A549 (cell line): ENCODE data around the gene CELF4. TPM values are rescaled to one million over a fixed set of nuclear protein-coding genes. Genes with fewer than 3 reads are reported as not detected.

Source experiments
- ATAC-seq, 2 experiments: fragments of 200-7000 bp in 1 of 2; fragments of >200 bp in 1 of 2; cut with Nextera tagmentation in 1 of 2; cut with Tn5 transposase in 1 of 2; 3 replicates each; pipeline versions ENCODE4 v1.8.0 to v1.9.1; 2018 to 2020; ENCODE audit warnings: mild to moderate bottlenecking in 1 of 2, moderate library complexity in 1 of 2
- CTCF ChIA-PET: fragments of 300-600 bp; sonication (Branson Sonifier 250); formaldehyde crosslinking; extraction: SDS; loops from one replicate; lab custom pipeline; 2021; ENCODE audit warnings: antibody characterized with exemption, inconsistent platforms; lab: Yijun Ruan, JAX
- POLR2A ChIA-PET: fragments of 350-600 bp; formaldehyde crosslinking; extraction: SDS; loops from one replicate; lab custom pipeline; 2021; ENCODE audit warnings: antibody characterized with exemption, inconsistent platforms; lab: Yijun Ruan, JAX
- DNase-seq, 2 experiments: peaks; one replicate each; pipeline versions ENCODE4 v3.0.0 to v3.0.0-alpha.2; 2011 to 2016; ENCODE audit warnings: low read depth in 1 of 2, low spot score in 1 of 2
- FAIRE-seq: peaks from 2 replicates; lab custom pipeline; 2011; peaks lifted over from hg19 to GRCh38; lab: Jason Lieb, UNC
- H3K27ac ChIP-seq, 2 experiments: fragments of >200 bp; sonication (Bioruptor Twin); formaldehyde crosslinking; 3 replicates each; pipeline ENCODE4 v1.5.1; 2016 to 2017
- H3K4me1 ChIP-seq: fragments of >200 bp; sonication (Bioruptor Twin); formaldehyde crosslinking; 3 replicates; pipeline ENCODE4 v1.6.1; 2016
- H3K4me2 ChIP-seq: fragments of >200 bp; sonication (Bioruptor Twin); formaldehyde crosslinking; 3 replicates; pipeline ENCODE4 v1.6.1; 2016
- H3K4me3 ChIP-seq: fragments of >200 bp; sonication (Bioruptor Twin); formaldehyde crosslinking; 3 replicates; pipeline ENCODE4 v1.5.1; 2016
- H3K9me3 ChIP-seq: fragments of >200 bp; sonication (Bioruptor Twin); formaldehyde crosslinking; 3 replicates; pipeline ENCODE4 v1.6.1; 2016
- BHLHE40 ChIP-seq: IDR thresholded peaks from 2 replicates; pipeline ENCODE4 v1.6.1; 2012; ENCODE audit warnings: low read depth, low read length, inconsistent platforms
- CBX8 ChIP-seq: fragments of 200-600 bp; sonication (generic); IDR thresholded peaks from 2 replicates; pipeline ENCODE4 v1.6.1; 2016
- CHD4 ChIP-seq: fragments of 200-600 bp; sonication (generic); IDR thresholded peaks from 2 replicates; pipeline ENCODE4 v1.6.1; 2016; ENCODE audit warnings: antibody characterized with exemption, mild to moderate bottlenecking, borderline replicate concordance
- CTCF ChIP-seq: fragments of >200 bp; sonication (Bioruptor Twin); formaldehyde crosslinking; IDR thresholded peaks from 3 replicates; pipeline ENCODE4 v1.5.1; 2016
- ESRRA ChIP-seq: fragments of 150-350 bp; IDR thresholded peaks from 2 replicates; pipeline ENCODE4 v1.6.1; 2014; ENCODE audit warnings: mild to moderate bottlenecking, low read length, borderline replicate concordance
- FOXS1 ChIP-seq: fragments of 250-450 bp; sonication (Bioruptor Pico); IDR thresholded peaks from 2 replicates; pipeline ENCODE4 v1.5.0; 2020; ENCODE audit warnings: mild to moderate bottlenecking, moderate library complexity
- GATA3 ChIP-seq: IDR thresholded peaks from 2 replicates; pipeline ENCODE4 v1.6.1; 2012; ENCODE audit warnings: borderline replicate concordance
- HDAC2 ChIP-seq: fragments of 200-600 bp; sonication (generic); IDR thresholded peaks from 2 replicates; pipeline ENCODE4 v1.6.1; 2016
- HOXA7 ChIP-seq: fragments of 250-450 bp; sonication (Bioruptor Pico); IDR thresholded peaks from 2 replicates; pipeline ENCODE4 v1.5.0; 2020; ENCODE audit warnings: mild to moderate bottlenecking, moderate library complexity
- HOXB5 ChIP-seq: fragments of 250-450 bp; sonication (Bioruptor Pico); IDR thresholded peaks from 2 replicates; pipeline ENCODE4 v1.5.0; 2020; ENCODE audit warnings: mild to moderate bottlenecking, moderate library complexity
- JUNB ChIP-seq: fragments of >200 bp; sonication (Bioruptor Twin); formaldehyde crosslinking; IDR thresholded peaks from 2 replicates; pipeline ENCODE4 v1.6.1; 2016
- KDM5A ChIP-seq: fragments of 200-600 bp; sonication (generic); IDR thresholded peaks from 2 replicates; pipeline ENCODE4 v1.6.1; 2016; ENCODE audit warnings: antibody characterized with exemption, mild to moderate bottlenecking
- PBX3 ChIP-seq: IDR thresholded peaks from 2 replicates; pipeline ENCODE4 v1.6.1; 2012
- POLR2AphosphoS2 ChIP-seq: conservative IDR thresholded peaks from 2 replicates; pipeline ENCODE4 v1.6.1; 2012; ENCODE audit warnings: low read length, improper control_type of control experiment, inconsistent platforms
- RAD21 ChIP-seq, 2 experiments: fragments of >200 bp in 1 of 2; sonication (Bioruptor Twin) in 1 of 2; formaldehyde crosslinking in 1 of 2; IDR thresholded peaks in 1 of 2; conservative IDR thresholded peaks in 1 of 2; 2 replicates in 1 of 2; 3 replicates in 1 of 2; pipeline ENCODE4 v1.6.1; 2012 to 2018; ENCODE audit warnings: inconsistent platforms in 1 of 2
- RCOR1 ChIP-seq: fragments of 150-350 bp; IDR thresholded peaks from 2 replicates; pipeline ENCODE4 v1.6.1; 2014; ENCODE audit warnings: antibody characterized with exemption, low read length, low read depth
- RNF2 ChIP-seq: fragments of 200-600 bp; sonication (generic); IDR thresholded peaks from 2 replicates; pipeline ENCODE4 v1.6.1; 2016; ENCODE audit warnings: low read depth, mild to moderate bottlenecking, antibody characterized with exemption, moderate library complexity, borderline replicate concordance
- SREBF2 ChIP-seq: fragments of 450-650 bp; IDR thresholded peaks from 2 replicates; pipeline ENCODE4 v1.6.1; 2014; ENCODE audit warnings: mild to moderate bottlenecking, moderate library complexity
- TP53 ChIP-seq: fragments of 250-450 bp; sonication (Bioruptor Pico); IDR thresholded peaks from 2 replicates; pipeline ENCODE4 v1.5.0; 2021; ENCODE audit warnings: mild to moderate bottlenecking, moderate library complexity
- ZFP36 ChIP-seq: fragments of 450-650 bp; IDR thresholded peaks from 2 replicates; pipeline ENCODE4 v1.6.1; 2014; ENCODE audit warnings: borderline replicate concordance; ENCODE audit not compliant: partially characterized antibody
- ZNF302 ChIP-seq: fragments of 250-450 bp; sonication (Bioruptor Pico); IDR thresholded peaks from 2 replicates; pipeline ENCODE4 v1.9.0; 2021; ENCODE audit warnings: inconsistent platforms, mild to moderate bottlenecking, moderate library complexity
- WGBS: methylation state at CpG from one replicate; pipeline ENCODE4 v1.1.6; 2017; ENCODE audit errors: missing lambda C conversion rate; 5-methylcytosine and 5-hydroxymethylcytosine counted together
- polyA plus RNA-seq, 4 experiments: library from polyadenylated mRNA; depleted of rRNA in 3 of 4; stranded (reverse); fragments of >200 nt; fragmentation: RNase III in 1 of 4; extraction: RNeasy Plus Mini Kit Qiagen cat#74134 plus additional on column Dnase treatment in 1 of 4; gene quantifications; 2 replicates in 3 of 4; 3 replicates in 1 of 4; pipeline ENCODE4 v1.2.3, GENCODE V29; 2011 to 2017
- TF ChIP-seq, protein P1 (sequence below): fragments of >200 bp; sonication (Bioruptor Twin); formaldehyde crosslinking; IDR thresholded peaks from 2 replicates; pipeline ENCODE4 v1.6.1; 2016
- TF ChIP-seq, protein P2 (sequence below): fragments of 200-600 bp; sonication (generic); IDR thresholded peaks from 2 replicates; pipeline ENCODE4 v1.6.1; 2016; ENCODE audit warnings: antibody characterized with exemption, mild to moderate bottlenecking, moderate library complexity
- TF ChIP-seq, protein P3 (sequence below): IDR thresholded peaks from 2 replicates; pipeline ENCODE4 v1.6.1; 2012; ENCODE audit warnings: low read depth, borderline replicate concordance
- TF ChIP-seq, protein P4 (sequence below): IDR thresholded peaks from 2 replicates; pipeline ENCODE4 v1.6.1; 2012

The CELF4 gene
- polyA plus RNA-seq, 2 of the 4 experiments (the other 2 are of a cell fraction): 0.08 TPM; not detected in 1

DNA sequence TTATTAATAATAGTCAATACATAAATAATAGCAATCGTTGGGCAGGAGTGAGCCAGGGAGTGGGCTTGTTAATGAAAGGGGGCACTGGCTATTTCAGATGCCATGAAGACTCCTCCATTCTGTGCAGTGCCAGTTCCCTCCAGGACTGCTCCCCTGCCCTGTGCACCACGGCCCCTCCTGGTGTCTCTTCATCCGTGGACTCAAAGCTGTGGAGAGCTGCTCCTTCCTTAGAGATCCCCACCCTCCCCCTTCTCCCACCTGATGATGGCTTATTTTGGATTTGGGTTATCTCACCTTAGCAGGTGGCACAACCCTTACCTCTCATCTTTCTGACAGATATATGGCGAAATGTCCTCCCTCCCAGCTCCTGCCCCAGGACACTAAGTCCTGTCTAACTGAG lies 3.1 kb upstream of the CELF4 start:
- no peak overlapping the region for H3K4me3 ChIP-seq
- 8% methylated on average over 4 of the region's 4 CpGs for WGBS
- H3K9me3 ChIP-seq: no peaks in the 10 kb centered on the region
- TF ChIP-seq BHLHE40 (no peak), SREBF2 (no peak), ZFP36 (no peak), POLR2AphosphoS2 (no peak)
- TF ChIP-seq, protein P1, sequence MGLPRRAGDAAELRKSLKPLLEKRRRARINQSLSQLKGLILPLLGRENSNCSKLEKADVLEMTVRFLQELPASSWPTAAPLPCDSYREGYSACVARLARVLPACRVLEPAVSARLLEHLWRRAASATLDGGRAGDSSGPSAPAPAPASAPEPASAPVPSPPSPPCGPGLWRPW: no peak
- H3K4me2 ChIP-seq: no peak overlapping the region
- ChIA-PET CTCF (no interaction called here), POLR2A (no interaction called here)
- H3K4me1 ChIP-seq: peaks cover 9% of the 10 kb centered on the region; the same call in 1 of the 3 replicates
- DNase-seq: no peak
- H3K27ac ChIP-seq: no peak overlapping the region
- FAIRE-seq: no peak
- ATAC-seq: no peak

DNA sequence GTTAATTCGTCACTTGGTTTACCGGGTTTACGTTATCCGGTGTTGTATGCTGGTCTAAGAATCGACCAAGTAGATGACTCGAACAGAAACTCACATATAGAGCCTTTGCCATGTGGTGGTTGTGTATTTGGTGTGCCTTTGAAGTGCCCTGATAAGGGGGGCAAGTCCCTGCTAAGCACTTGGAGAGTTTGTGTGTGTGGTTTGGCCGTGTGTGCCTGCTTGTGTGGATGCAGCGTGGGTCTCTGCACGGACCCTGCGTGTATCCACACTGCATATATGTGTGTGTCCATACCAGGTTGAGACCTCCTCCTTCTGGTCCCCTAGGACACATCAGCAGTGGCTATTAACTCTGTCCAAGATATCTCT lies 2.4 kb upstream of the CELF4 start:
- ChIA-PET CTCF (no interaction called here), POLR2A (no interaction called here)
- no peaks in the 10 kb centered on the region for H3K9me3 ChIP-seq
- H3K27ac ChIP-seq: no peak overlapping the region
- H3K4me2 ChIP-seq: no peak overlapping the region
- WGBS: 20% methylated on average over 10 of the region's 10 CpGs
- no peak for ATAC-seq
- peaks cover 9% of the 10 kb centered on the region; the same call in 1 of the 3 replicates for H3K4me1 ChIP-seq
- TF ChIP-seq, protein P2, sequence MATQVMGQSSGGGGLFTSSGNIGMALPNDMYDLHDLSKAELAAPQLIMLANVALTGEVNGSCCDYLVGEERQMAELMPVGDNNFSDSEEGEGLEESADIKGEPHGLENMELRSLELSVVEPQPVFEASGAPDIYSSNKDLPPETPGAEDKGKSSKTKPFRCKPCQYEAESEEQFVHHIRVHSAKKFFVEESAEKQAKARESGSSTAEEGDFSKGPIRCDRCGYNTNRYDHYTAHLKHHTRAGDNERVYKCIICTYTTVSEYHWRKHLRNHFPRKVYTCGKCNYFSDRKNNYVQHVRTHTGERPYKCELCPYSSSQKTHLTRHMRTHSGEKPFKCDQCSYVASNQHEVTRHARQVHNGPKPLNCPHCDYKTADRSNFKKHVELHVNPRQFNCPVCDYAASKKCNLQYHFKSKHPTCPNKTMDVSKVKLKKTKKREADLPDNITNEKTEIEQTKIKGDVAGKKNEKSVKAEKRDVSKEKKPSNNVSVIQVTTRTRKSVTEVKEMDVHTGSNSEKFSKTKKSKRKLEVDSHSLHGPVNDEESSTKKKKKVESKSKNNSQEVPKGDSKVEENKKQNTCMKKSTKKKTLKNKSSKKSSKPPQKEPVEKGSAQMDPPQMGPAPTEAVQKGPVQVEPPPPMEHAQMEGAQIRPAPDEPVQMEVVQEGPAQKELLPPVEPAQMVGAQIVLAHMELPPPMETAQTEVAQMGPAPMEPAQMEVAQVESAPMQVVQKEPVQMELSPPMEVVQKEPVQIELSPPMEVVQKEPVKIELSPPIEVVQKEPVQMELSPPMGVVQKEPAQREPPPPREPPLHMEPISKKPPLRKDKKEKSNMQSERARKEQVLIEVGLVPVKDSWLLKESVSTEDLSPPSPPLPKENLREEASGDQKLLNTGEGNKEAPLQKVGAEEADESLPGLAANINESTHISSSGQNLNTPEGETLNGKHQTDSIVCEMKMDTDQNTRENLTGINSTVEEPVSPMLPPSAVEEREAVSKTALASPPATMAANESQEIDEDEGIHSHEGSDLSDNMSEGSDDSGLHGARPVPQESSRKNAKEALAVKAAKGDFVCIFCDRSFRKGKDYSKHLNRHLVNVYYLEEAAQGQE: no peak
- TF ChIP-seq KDM5A (no peak), CBX8 (no peak), GATA3 (no peak), RAD21 (conservative IDR thresholded peaks at IDR 0.05 in 1 of 2, IDR thresholded peaks at IDR 0.05 in 1 of 2) (no peak), HOXA7 (no peak)
- DNase-seq: no peak
- no peak overlapping the region for H3K4me3 ChIP-seq
- no peak for FAIRE-seq

- WGBS: 15% methylated on average over 29 of the region's 72 CpGs
- Histone ChIP-seq H3K27ac (no peak overlapping the region), H3K4me3 (peak overlapping the region; percentile 41), H3K9me3 (no peaks in the 10 kb centered on the region), H3K4me2 (peak overlapping the region; percentile 87), H3K4me1 (peaks cover 9% of the 10 kb centered on the region; the same call in 1 of the 3 replicates)
- no peak for TF ChIP-seq PBX3
- no peak for TF ChIP-seq CTCF
- no peak for TF ChIP-seq BHLHE40
- no peak for TF ChIP-seq HOXB5 (CRISPR knock-in tag)
- TF ChIP-seq, protein P3, sequence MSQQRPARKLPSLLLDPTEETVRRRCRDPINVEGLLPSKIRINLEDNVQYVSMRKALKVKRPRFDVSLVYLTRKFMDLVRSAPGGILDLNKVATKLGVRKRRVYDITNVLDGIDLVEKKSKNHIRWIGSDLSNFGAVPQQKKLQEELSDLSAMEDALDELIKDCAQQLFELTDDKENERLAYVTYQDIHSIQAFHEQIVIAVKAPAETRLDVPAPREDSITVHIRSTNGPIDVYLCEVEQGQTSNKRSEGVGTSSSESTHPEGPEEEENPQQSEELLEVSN: no peak
- no peak for TF ChIP-seq SREBF2
- TF ChIP-seq, protein P4, sequence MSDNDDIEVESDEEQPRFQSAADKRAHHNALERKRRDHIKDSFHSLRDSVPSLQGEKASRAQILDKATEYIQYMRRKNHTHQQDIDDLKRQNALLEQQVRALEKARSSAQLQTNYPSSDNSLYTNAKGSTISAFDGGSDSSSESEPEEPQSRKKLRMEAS: no peak
- no peak for TF ChIP-seq HDAC2
- no peak for TF ChIP-seq ZNF302 (CRISPR knock-in tag)
- no peak for TF ChIP-seq CHD4
- no peak for TF ChIP-seq HOXA7
- no peak for TF ChIP-seq RNF2
- no peak for TF ChIP-seq ESRRA
- TF ChIP-seq FOXS1: no peak
- no peak for TF ChIP-seq CBX8
- no peak for TF ChIP-seq TP53 (CRISPR knock-in tag)
- TF ChIP-seq RCOR1: no peak
- TF ChIP-seq JUNB: no peak
- ChIA-PET CTCF (no interaction called here), POLR2A (no interaction called here)
- no peak for ATAC-seq
- no peak for DNase-seq
- FAIRE-seq: no peak
Measured at GRCh38 chr18:37567061-37567993, 1.7 kb upstream of the CELF4 start.
